Bronchial epithelial cell (primary cell): ENCODE results near the gene BMPR1B. TPM values are rescaled to one million over a fixed set of nuclear protein-coding genes. Genes with fewer than 3 reads are reported as not detected.

ENCODE experiments used
- DNase-seq: peaks from one replicate; pipeline ENCODE4 v3.0.0-alpha.2; 2010; ENCODE audit warnings: low read depth
- FAIRE-seq: peaks from 2 replicates; lab custom pipeline; 2011; peaks lifted over from hg19 to GRCh38; lab: Jason Lieb, UNC
- H3K27me3 ChIP-seq: 2 replicates; pipeline ENCODE4 v1.5.1; 2011; ENCODE audit warnings: low read length; ENCODE audit not compliant: control insufficient read depth, insufficient read depth
- H3K36me3 ChIP-seq: 2 replicates; pipeline ENCODE4 v1.5.1; 2011; ENCODE audit warnings: low read length; ENCODE audit not compliant: control insufficient read depth, insufficient read depth
- H3K4me3 ChIP-seq: 2 replicates; pipeline ENCODE4 v1.5.1; 2011; ENCODE audit warnings: mild to moderate bottlenecking, low read depth, low read length, control low read depth
- CTCF ChIP-seq: IDR thresholded peaks from 2 replicates; pipeline ENCODE4 v1.5.1; 2011; ENCODE audit warnings: mild to moderate bottlenecking, moderate library complexity, low read length, control low read depth, inconsistent platforms; ENCODE audit not compliant: insufficient read depth, severe bottlenecking
- total RNA-seq: library from RNA; depleted of rRNA; stranded (reverse); fragments of >200 nt; gene quantifications from 2 replicates; pipeline ENCODE4 v1.2.1, GENCODE V29; 2014

BMPR1B gene
- total RNA-seq, 1 donor from 2014 or later, result 15.3 TPM

- DNase-seq (no peak), FAIRE-seq (no peak)
- Histone ChIP-seq H3K36me3 (no peaks in the 10 kb centered on the region), H3K4me3 (no peak overlapping the region), H3K27me3 (no peaks in the 10 kb centered on the region)
- TF ChIP-seq CTCF, result no peak
Measured at GRCh38 chr4:94892051-94892450, 134.3 kb downstream of the BMPR1B start.

GRCh38 chr4:94895081-94895480 is 137.3 kb downstream of the BMPR1B start:
- Histone ChIP-seq H3K4me3 (no peak overlapping the region), H3K36me3 (peaks cover 2% of the 10 kb centered on the region), H3K27me3 (no peaks in the 10 kb centered on the region)
- DNase-seq (no peak), FAIRE-seq (no peak)
- no peak for TF ChIP-seq CTCF

GRCh38 chr4:94897023-94897422 is 139.3 kb downstream of the BMPR1B start:
- no peak for TF ChIP-seq CTCF
- DNase-seq (no peak), FAIRE-seq (no peak)
- H3K36me3 ChIP-seq, result peaks cover 2% of the 10 kb centered on the region
- no peak overlapping the region for H3K4me3 ChIP-seq
- no peaks in the 10 kb centered on the region for H3K27me3 ChIP-seq

GRCh38 chr4:94905511-94905910 is 147.8 kb downstream of the BMPR1B start:
- TF ChIP-seq CTCF, result no peak
- no peak overlapping the region for H3K4me3 ChIP-seq
- no peak for FAIRE-seq
- no peaks in the 10 kb centered on the region for H3K27me3 ChIP-seq
- no peaks in the 10 kb centered on the region for H3K36me3 ChIP-seq
- no peak for DNase-seq

- TF ChIP-seq CTCF, result no peak
- FAIRE-seq (no peak), DNase-seq (no peak)
- H3K27me3 ChIP-seq, result no peaks in the 10 kb centered on the region
- H3K4me3 ChIP-seq, result no peak overlapping the region
- H3K36me3 ChIP-seq, result no peaks in the 10 kb centered on the region
Measured at GRCh38 chr4:94909645-94910044, 151.9 kb downstream of the BMPR1B start.

- FAIRE-seq, result no peak
- Histone ChIP-seq H3K4me3 (no peak overlapping the region), H3K36me3 (no peaks in the 10 kb centered on the region), H3K27me3 (no peaks in the 10 kb centered on the region)
- no peak for DNase-seq
- TF ChIP-seq CTCF, result no peak
Measured at GRCh38 chr4:94911106-94911505, 153.4 kb downstream of the BMPR1B start.
